Superior temporal gyrus (tissue), 1 donor: ENCODE results near the gene TTLL6.
"Not testable (repeated sequence)": the region's sequence is repeated elsewhere in the genome, so short reads cannot be mapped to it uniquely, and the experiment has no call there.

Experiments used
- DNase-seq: peaks from one replicate; pipeline ENCODE4 v3.0.0-alpha.2; 2016; ENCODE audit errors: extremely low spot score

The TTLL6 gene

DNA sequence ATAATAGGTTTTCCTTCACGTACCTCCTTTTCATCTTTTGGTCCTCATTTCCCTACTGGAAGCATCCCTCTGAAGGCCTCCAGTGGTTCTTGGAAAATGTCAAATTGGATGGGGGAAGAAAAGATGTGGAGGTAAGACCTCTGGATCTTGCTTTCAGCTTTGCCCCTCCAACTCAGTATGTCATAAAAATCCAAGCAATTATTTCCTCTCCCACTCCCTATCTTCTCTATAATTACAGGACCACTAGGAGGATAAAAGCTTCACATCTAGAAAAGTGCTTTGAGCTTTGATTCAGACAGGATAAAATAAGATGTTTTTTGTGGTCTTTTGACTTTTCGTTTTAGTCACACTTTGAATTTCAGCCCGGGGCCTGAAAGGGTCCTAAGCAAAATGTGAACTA, 1.7 kb downstream of the TTLL6 start:
- DNase-seq = no peak

- peak; percentile 42 for DNase-seq
Measured at GRCh38 chr17:48814504-48814903, 2.5 kb downstream of the TTLL6 start.

- DNase-seq = no peak
Measured at GRCh38 chr17:48812001-48812400, 5.0 kb downstream of the TTLL6 start.

DNA sequence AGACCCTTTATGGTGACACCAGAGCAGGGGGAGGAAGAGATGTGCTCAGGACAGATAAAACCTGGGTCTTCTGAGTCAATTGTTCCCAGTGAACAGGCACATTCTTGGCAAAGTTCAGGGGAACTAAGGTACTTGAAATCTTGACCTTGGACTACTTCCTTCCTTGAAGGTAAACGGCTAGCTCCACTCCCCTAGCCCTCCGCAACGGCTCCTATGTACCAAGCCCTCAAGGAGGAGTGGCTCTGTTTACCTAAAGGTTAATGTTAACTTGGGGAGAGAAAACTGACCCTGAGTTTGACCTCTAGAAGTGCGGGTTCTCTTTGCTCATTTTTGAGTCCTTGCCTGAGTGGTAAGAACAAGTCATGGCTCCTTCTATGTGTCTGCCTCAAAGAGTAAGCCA, 7.8 kb downstream of the TTLL6 start:
- no peak for DNase-seq

- peak; percentile 75 for DNase-seq
Measured at GRCh38 chr17:48804936-48805411, 12.1 kb downstream of the TTLL6 start.

- no peak for DNase-seq
Measured at GRCh38 chr17:48800626-48801217, 16.3 kb downstream of the TTLL6 start.

DNA sequence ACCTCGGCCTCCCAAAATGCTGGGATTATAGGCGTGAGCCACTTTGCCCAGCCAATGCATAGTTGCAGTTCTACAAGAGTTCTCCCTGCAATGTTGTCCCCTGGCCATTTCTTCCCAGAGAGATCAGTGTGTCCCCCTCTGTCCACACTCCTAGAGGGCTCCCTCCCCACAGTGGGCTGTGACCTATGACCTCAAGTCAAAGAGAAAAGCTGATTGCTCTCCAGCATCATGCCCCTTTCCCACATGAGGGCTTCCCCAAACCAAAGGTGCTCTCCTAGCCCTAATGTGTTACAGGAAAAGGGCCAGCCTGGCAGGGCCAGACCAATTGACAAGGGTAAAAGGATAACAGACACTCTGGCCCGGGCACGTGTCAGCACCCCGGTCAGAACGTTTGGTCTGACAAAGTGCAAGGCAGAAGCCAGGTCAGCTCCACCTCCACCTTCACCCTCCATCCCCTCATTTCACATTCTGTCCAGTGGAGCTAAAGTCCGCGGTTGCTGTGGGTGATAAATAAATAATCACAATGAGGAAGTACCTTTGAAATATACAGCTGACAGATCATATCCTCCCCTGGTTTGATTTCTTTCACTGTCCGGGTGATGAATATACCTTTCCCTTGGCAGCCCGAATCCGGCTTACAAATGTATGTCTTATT, 17.8 kb downstream of the TTLL6 start:
- no peak for DNase-seq

- not testable (repeated sequence) for DNase-seq
Measured at GRCh38 chr17:48796163-48796522, 20.9 kb downstream of the TTLL6 start.

GRCh38 chr17:48795444-48796162, 21.4 kb downstream of the TTLL6 start:
- DNase-seq = no peak

DNA sequence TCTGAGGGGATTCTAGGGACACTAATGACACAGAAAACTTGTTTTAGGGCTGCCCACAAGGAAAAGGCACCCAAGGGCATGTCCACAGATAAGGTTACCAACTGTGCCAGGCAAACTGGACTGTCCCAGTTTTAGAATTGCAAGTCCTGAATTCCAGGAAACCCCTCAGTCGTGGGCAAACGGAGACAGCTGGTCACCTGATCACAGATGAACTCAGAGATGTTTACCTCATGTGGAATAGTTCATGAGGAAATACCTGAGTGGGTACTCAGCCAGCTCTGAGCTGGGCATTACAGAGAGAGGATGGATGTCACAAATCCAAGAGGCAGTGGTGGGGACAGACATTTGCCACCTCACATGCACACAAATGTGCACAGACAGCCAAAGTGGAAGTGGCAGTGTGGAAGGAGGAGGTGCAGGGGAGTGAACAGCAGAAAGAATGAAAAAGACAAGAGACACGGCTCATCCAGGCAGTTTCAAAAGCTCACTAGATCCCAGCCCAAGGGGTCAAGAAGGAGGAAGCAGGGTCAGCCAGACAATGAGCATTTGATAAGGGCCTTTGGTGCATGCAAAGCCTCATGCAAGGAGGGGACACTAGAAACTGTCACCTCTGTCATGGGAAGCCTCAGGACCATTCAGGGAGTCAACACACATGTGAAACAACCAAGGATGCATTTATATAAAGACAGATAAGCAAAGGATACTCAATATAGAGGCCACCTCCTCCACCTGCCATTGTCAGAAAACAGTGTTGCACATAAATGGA, 24.8 kb downstream of the TTLL6 start:
- DNase-seq = no peak

- DNase-seq = peak; percentile 65
Measured at GRCh38 chr17:48791128-48792032, 25.6 kb downstream of the TTLL6 start.

DNA sequence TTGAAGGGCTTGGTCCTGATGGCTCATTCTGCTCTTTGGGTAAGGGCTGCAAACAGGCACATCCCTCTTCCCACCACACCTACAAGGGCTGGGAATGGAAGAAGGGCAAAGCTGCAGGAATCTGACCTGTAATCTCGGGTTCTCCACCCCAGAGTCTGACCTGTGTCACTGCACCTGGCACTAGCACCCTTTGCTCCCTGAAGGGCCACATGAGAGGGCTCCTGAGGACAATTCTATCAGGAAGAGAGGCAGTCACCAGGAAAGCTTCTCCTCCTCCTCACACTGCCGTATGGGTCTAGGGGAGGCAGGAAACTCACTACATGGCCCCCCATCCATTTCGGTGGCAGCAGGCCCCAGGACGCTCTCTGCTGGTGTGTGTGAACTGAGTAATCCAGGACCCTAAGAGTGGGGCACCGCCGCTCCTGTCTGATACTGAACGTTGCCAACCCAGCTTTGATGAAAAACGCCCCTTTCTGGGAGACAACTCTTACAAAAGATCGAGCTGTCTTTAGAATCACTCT, 26.4 kb downstream of the TTLL6 start:
- no peak for DNase-seq

DNA sequence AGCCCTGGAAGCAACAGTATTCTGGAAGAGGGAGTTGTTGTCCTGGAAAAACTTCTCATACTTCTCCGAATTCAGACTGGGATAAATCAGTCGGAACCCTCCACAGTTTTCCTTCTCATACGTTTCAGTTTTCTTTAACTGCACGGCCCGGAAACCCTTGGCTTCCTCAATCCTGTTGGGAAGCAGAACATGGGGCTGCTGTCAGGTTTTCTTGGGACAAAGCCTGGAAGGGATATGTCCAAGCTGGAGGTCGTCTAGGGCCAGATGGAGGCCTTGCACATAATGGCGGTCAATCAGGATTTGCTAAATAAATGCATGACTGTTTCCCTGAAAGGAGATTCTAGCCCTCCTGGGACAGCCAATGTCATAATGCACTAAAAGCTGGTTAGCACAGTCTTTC, 29.2 kb downstream of the TTLL6 start:
- DNase-seq = no peak

DNA sequence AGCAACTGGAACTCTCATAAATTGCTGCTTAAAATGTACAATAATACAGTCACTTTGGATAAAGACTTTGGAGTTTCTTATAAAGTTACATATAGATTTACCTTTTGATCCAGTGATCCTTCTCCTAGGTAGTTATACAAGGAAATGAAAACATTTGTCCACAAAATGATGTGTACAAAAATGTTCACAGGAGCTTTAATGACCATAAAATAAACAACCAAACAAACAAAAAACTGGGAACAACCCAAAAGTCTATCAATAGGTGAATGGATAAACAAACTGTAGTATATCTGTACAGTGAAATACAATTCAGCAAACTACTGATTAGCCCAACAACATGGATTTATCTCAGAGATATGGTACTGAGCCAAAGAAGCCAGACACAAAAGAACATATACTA, 37.6 kb downstream of the TTLL6 start:
- no peak for DNase-seq

GRCh38 chr17:48776602-48777001, 40.4 kb downstream of the TTLL6 start:
- DNase-seq = no peak

DNA sequence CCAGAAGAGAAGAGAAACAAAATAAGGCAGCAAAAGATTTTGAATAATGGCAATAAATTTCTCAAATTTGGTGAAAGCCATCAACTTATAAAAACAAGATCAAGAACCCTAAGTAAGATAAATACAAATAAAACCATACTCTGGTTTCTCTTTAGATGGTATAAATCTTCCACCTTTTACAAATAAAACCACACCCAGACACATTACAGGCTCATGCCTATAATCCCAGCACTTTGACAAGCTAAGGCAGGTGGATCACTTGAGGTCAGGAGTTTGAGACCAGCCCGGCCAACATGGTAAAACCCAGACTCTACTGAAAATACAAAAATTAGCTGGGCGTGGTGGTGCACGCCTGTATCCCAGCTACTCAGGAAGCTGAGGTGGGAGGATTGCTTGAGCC, 43.8 kb downstream of the TTLL6 start:
- DNase-seq = no peak

GRCh38 chr17:48770954-48771353, 46.1 kb downstream of the TTLL6 start:
- no peak for DNase-seq

- no peak for DNase-seq
Measured at GRCh38 chr17:48769009-48769675, 47.9 kb downstream of the TTLL6 start.

GRCh38 chr17:48767263-48767774, 49.7 kb downstream of the TTLL6 start:
- no peak for DNase-seq

- no peak for DNase-seq
Measured at GRCh38 chr17:48761114-48761513, 55.9 kb downstream of the TTLL6 start.
